Activated CD4-positive, alpha-beta memory T cell treated with anti-CD3 and anti-CD28 coated beads, Interleukin-2, amount 10 ng/mL, durations not matched to agents 7 days and 5 days (primary cell): ENCODE data around the gene OTOP2. TPM values are rescaled to one million over a fixed set of nuclear protein-coding genes. Genes with fewer than 3 reads are reported as not detected.

ENCODE experiments used
- CTCF ChIA-PET: fragments of 350-600 bp; sonication (Branson Sonifier 250); formaldehyde crosslinking; loops from one replicate; lab custom pipeline; 2021; ENCODE audit warnings: antibody characterized with exemption, inconsistent platforms; lab: Charles Lee
- POLR2A ChIA-PET: fragments of 350-600 bp; sonication (Branson Sonifier 250); formaldehyde crosslinking; loops from one replicate; lab custom pipeline; 2021; ENCODE audit warnings: antibody characterized with exemption; lab: Charles Lee
- DNase-seq: peaks from one replicate; pipeline ENCODE4 v3.0.0-alpha.2; 2020
- H3K27ac Mint-ChIP-seq: one replicate; pipeline ENCODE4 v1.8.0; 2021; ENCODE audit warnings: mild to moderate bottlenecking, mixed read lengths
- H3K27me3 Mint-ChIP-seq: one replicate; pipeline ENCODE4 v1.8.0; 2021; ENCODE audit warnings: mixed read lengths
- H3K36me3 Mint-ChIP-seq: one replicate; pipeline ENCODE4 v1.8.0; 2021; ENCODE audit warnings: low read depth, mixed read lengths
- H3K4me1 Mint-ChIP-seq: one replicate; pipeline ENCODE4 v1.8.0; 2021; ENCODE audit warnings: mixed read lengths
- H3K4me3 Mint-ChIP-seq: one replicate; pipeline ENCODE4 v1.8.0; 2021; ENCODE audit warnings: mild to moderate bottlenecking, mixed read lengths
- H3K9me3 Mint-ChIP-seq: one replicate; pipeline ENCODE4 v1.8.0; 2021; ENCODE audit warnings: mixed read lengths
- total RNA-seq, 2 experiments: library from RNA; stranded (reverse); gene quantifications; one replicate each; pipeline ENCODE4 v1.2.3, GENCODE V29; 2021

OTOP2 gene
- total RNA-seq, 2 experiments from 2014 or later: not detected

- H3K4me1 Mint-ChIP-seq: no peaks in the 10 kb centered on the region
Measured at GRCh38 chr17:74953134-74953687, 29.1 kb downstream of the OTOP2 start.

GRCh38 chr17:74954115-74954514 is 30.0 kb downstream of the OTOP2 start:
- no peaks in the 10 kb centered on the region for H3K9me3 Mint-ChIP-seq
- no peaks in the 10 kb centered on the region for H3K4me1 Mint-ChIP-seq
- ChIA-PET CTCF (no interaction called here), POLR2A (no interaction called here)
- H3K4me3 Mint-ChIP-seq: no peak overlapping the region
- no peaks in the 10 kb centered on the region for H3K36me3 Mint-ChIP-seq
- no peak for DNase-seq
- no peak overlapping the region for H3K27ac Mint-ChIP-seq
- peaks cover under 1% of the 10 kb centered on the region for H3K27me3 Mint-ChIP-seq

More at GRCh38 chr17:74953134-74953687, 29.1 kb downstream of the OTOP2 start:
- no peak overlapping the region for H3K27ac Mint-ChIP-seq
- no peak overlapping the region for H3K4me3 Mint-ChIP-seq
- no peaks in the 10 kb centered on the region for H3K27me3 Mint-ChIP-seq
- ChIA-PET CTCF (interaction anchor here (1.2 kb wide), 1 partner anchor 8 kb away, joined by 5 read pairs; no protein-coding TSS in a partner anchor), POLR2A (no interaction called here)
- no peak for DNase-seq
- no peaks in the 10 kb centered on the region for H3K36me3 Mint-ChIP-seq
- no peaks in the 10 kb centered on the region for H3K9me3 Mint-ChIP-seq

- CTCF ChIA-PET: no interaction called here
- no peak overlapping the region for H3K27ac Mint-ChIP-seq
- peaks cover 5% of the 10 kb centered on the region for H3K27me3 Mint-ChIP-seq
- POLR2A ChIA-PET: no interaction called here
- H3K36me3 Mint-ChIP-seq: no peaks in the 10 kb centered on the region
- DNase-seq: no peak
- no peaks in the 10 kb centered on the region for H3K4me1 Mint-ChIP-seq
- no peak overlapping the region for H3K4me3 Mint-ChIP-seq
- no peaks in the 10 kb centered on the region for H3K9me3 Mint-ChIP-seq
Measured at GRCh38 chr17:74954665-74955421, 30.8 kb downstream of the OTOP2 start.

- Mint-ChIP-seq H3K4me3 (no peak overlapping the region), H3K27ac (no peak overlapping the region), H3K27me3 (peaks cover 5% of the 10 kb centered on the region), H3K9me3 (no peaks in the 10 kb centered on the region), H3K36me3 (no peaks in the 10 kb centered on the region), H3K4me1 (peaks cover 3% of the 10 kb centered on the region)
- DNase-seq: no peak
- CTCF ChIA-PET: interaction anchor here (1.0 to 3.2 kb wide), 3 partner anchors 31 to 56 kb away, joined by 4 to 11 read pairs (median 5); partner anchors contain the start of genes CDR2L, MRPL58 and OTOP2
- POLR2A ChIA-PET: no interaction called here
Measured at GRCh38 chr17:74956093-74956492, 32.0 kb downstream of the OTOP2 start.

GRCh38 chr17:74957935-74958740 is 34.1 kb downstream of the OTOP2 start:
- H3K27ac Mint-ChIP-seq: no peak overlapping the region
- H3K4me3 Mint-ChIP-seq: no peak overlapping the region
- H3K4me1 Mint-ChIP-seq: peaks cover 7% of the 10 kb centered on the region
- H3K9me3 Mint-ChIP-seq: no peaks in the 10 kb centered on the region
- DNase-seq: peak; percentile 80
- ChIA-PET POLR2A (interaction anchor here (0.6 to 1.2 kb wide), 2 partner anchors 33 to 211 kb away, joined by 3 read pairs; no protein-coding TSS in a partner anchor), CTCF (interaction anchor here (0.6 to 3.2 kb wide), 35 partner anchors 9 to 338 kb away, joined by 3 to 14 read pairs (median 4); partner anchors contain the start of genes ATP5PD, CDR2L, FDXR and HID1)
- H3K36me3 Mint-ChIP-seq: no peaks in the 10 kb centered on the region
- H3K27me3 Mint-ChIP-seq: peaks cover 5% of the 10 kb centered on the region

- Mint-ChIP-seq H3K27ac (no peak overlapping the region), H3K36me3 (no peaks in the 10 kb centered on the region), H3K4me1 (peaks cover 7% of the 10 kb centered on the region), H3K4me3 (no peak overlapping the region), H3K9me3 (no peaks in the 10 kb centered on the region), H3K27me3 (peaks cover 5% of the 10 kb centered on the region)
- CTCF ChIA-PET: interaction anchor here (0.6 to 3.6 kb wide), 37 partner anchors 9 to 303 kb away, joined by 3 to 87 read pairs (median 10); partner anchors contain the start of genes ARMC7, ATP5PD, CDR2L and FDXR
- DNase-seq: no peak
- POLR2A ChIA-PET: interaction anchor here (1.0 to 3.1 kb wide), 3 partner anchors 39 to 87 kb away, joined by 3 to 23 read pairs (median 8); partner anchors contain the start of genes FDXR and MRPL58
Measured at GRCh38 chr17:74959826-74960515, 35.9 kb downstream of the OTOP2 start.

- H3K4me3 Mint-ChIP-seq: no peak overlapping the region
- no peaks in the 10 kb centered on the region for H3K36me3 Mint-ChIP-seq
- H3K27me3 Mint-ChIP-seq: peaks cover 5% of the 10 kb centered on the region
- ChIA-PET CTCF (interaction anchor here (0.6 to 3.6 kb wide), 62 partner anchors 8 to 451 kb away, joined by 3 to 87 read pairs (median 6); partner anchors contain the start of genes ARMC7, ATP5PD, CDR2L and FDXR), POLR2A (interaction anchor here (0.6 to 3.1 kb wide), 10 partner anchors 12 to 245 kb away, joined by 3 to 23 read pairs (median 5); partner anchors contain the start of genes ARMC7, FDXR, HID1 and MRPL58)
- H3K27ac Mint-ChIP-seq: no peak overlapping the region
- DNase-seq: peak; percentile 71
- H3K4me1 Mint-ChIP-seq: peaks cover 7% of the 10 kb centered on the region
- H3K9me3 Mint-ChIP-seq: no peaks in the 10 kb centered on the region
Measured at GRCh38 chr17:74960570-74961342, 36.7 kb downstream of the OTOP2 start.

GRCh38 chr17:74961657-74962350 is 37.7 kb downstream of the OTOP2 start:
- no peaks in the 10 kb centered on the region for H3K9me3 Mint-ChIP-seq
- peaks cover 5% of the 10 kb centered on the region for H3K27me3 Mint-ChIP-seq
- DNase-seq: peak; percentile 86
- H3K36me3 Mint-ChIP-seq: no peaks in the 10 kb centered on the region
- H3K4me1 Mint-ChIP-seq: peaks cover 7% of the 10 kb centered on the region
- ChIA-PET POLR2A (interaction anchor here (0.6 to 3.1 kb wide), 10 partner anchors 11 to 244 kb away, joined by 3 to 23 read pairs (median 5); partner anchors contain the start of genes ARMC7, ATP5PD, FDXR and HID1), CTCF (interaction anchor here (0.6 to 3.6 kb wide), 68 partner anchors 9 to 757 kb away, joined by 3 to 87 read pairs (median 5); partner anchors contain the start of genes ARMC7, ATP5PD, CDR2L and FDXR)
- no peak overlapping the region for H3K27ac Mint-ChIP-seq
- no peak overlapping the region for H3K4me3 Mint-ChIP-seq

- Mint-ChIP-seq H3K36me3 (no peaks in the 10 kb centered on the region), H3K27ac (no peak overlapping the region), H3K4me3 (no peak overlapping the region), H3K27me3 (peaks cover 5% of the 10 kb centered on the region), H3K9me3 (no peaks in the 10 kb centered on the region), H3K4me1 (peaks cover 7% of the 10 kb centered on the region)
- no peak for DNase-seq
- ChIA-PET POLR2A (interaction anchor here (1.7 to 3.1 kb wide), 5 partner anchors 11 to 243 kb away, joined by 5 to 23 read pairs (median 8); partner anchors contain the start of genes ARMC7, FDXR, MRPL58 and NUP85), CTCF (interaction anchor here (0.8 to 3.6 kb wide), 29 partner anchors 11 to 758 kb away, joined by 3 to 87 read pairs (median 13); partner anchors contain the start of genes ARMC7, ATP5PD, CDR2L and FDXR)
Measured at GRCh38 chr17:74962622-74963394, 38.7 kb downstream of the OTOP2 start.

- H3K9me3 Mint-ChIP-seq: no peaks in the 10 kb centered on the region
- no peaks in the 10 kb centered on the region for H3K36me3 Mint-ChIP-seq
- no peak for DNase-seq
- no peak overlapping the region for H3K27ac Mint-ChIP-seq
- peaks cover 7% of the 10 kb centered on the region for H3K4me1 Mint-ChIP-seq
- H3K4me3 Mint-ChIP-seq: no peak overlapping the region
- POLR2A ChIA-PET: no interaction called here
- CTCF ChIA-PET: interaction anchor here (0.8 to 1.7 kb wide), 5 partner anchors 10 to 238 kb away, joined by 3 to 5 read pairs (median 3); no protein-coding TSS in a partner anchor
- peaks cover 5% of the 10 kb centered on the region for H3K27me3 Mint-ChIP-seq
Measured at GRCh38 chr17:74963656-74964055, 39.6 kb downstream of the OTOP2 start.
